Gastrocnemius medialis (tissue), 4 donors: ENCODE data around the gene SLC12A4. TPM values are rescaled to one million over a fixed set of nuclear protein-coding genes. Genes with fewer than 3 reads are reported as not detected.

ENCODE experiments used
- ATAC-seq, 2 donors: fragments of 150-250 bp; one replicate each; pipeline ENCODE4 v1.9.1; 2016
- DNase-seq, 2 donors: peaks; one replicate each; pipeline ENCODE4 v3.0.0-alpha.2; 2019
- H3K27ac ChIP-seq, 4 donors: fragments of 200-600 bp; sonication (generic); 1 replicate in 1 of 4; 2 replicates in 3 of 4; pipeline ENCODE4 v1.5.1; 2016 to 2018; ENCODE audit warnings: mild to moderate bottlenecking in 2 of 4, moderate library complexity in 1 of 4
- H3K27me3 ChIP-seq, 3 donors: fragments of 200-600 bp; sonication (generic) in 2 of 3; 1 replicate in 1 of 3; 2 replicates in 2 of 3; pipeline versions ENCODE4 v1.5.1 to v1.6.0; 2016 to 2019; ENCODE audit warnings: mild to moderate bottlenecking in 1 of 3, moderate library complexity in 1 of 3
- H3K36me3 ChIP-seq, 2 donors: fragments of 200-600 bp; sonication (generic) in 1 of 2; one replicate each; pipeline ENCODE4 v1.5.1; 2017 to 2018
- H3K4me1 ChIP-seq, 2 donors: fragments of 200-600 bp; sonication (generic) in 1 of 2; one replicate each; pipeline ENCODE4 v1.5.1; 2016 to 2017; ENCODE audit warnings: mild to moderate bottlenecking in 2 of 2
- H3K4me3 ChIP-seq, 4 donors: fragments of 200-600 bp; sonication (generic) in 3 of 4; 1 replicate in 1 of 4; 2 replicates in 3 of 4; pipeline ENCODE4 v1.5.1; 2016 to 2019; ENCODE audit warnings: mild to moderate bottlenecking in 2 of 4
- H3K9me3 ChIP-seq, 3 donors: fragments of 200-600 bp; sonication (generic) in 2 of 3; 1 replicate in 1 of 3; 2 replicates in 2 of 3; pipeline ENCODE4 v1.5.1; 2016 to 2019
- POLR2A ChIP-seq, 2 donors: fragments of 450-650 bp; IDR thresholded peaks; one replicate each; pipeline ENCODE4 v1.6.1; 2017; ENCODE audit warnings: antibody characterized with exemption in 2 of 2, mild to moderate bottlenecking in 2 of 2, moderate library complexity in 2 of 2
- in situ Hi-C, 4 donors: fragments of 200-750 bp; cut with MboI; loops; one replicate each; pipeline versions ENCODE4 v1.15.0 to v1.8.0; 2017; ENCODE audit warnings: low sequenced_read_pairs in 4 of 4
- intact Hi-C: fragments of 100-400 bp; cut with DNase I; formaldehyde crosslinking; loops from one replicate; pipeline ENCODE4 v1.15.1; 2023; ENCODE audit warnings: low total_unique reads
- total RNA-seq, 4 donors: library from RNA; depleted of rRNA; stranded (reverse); fragments of >200 nt; gene quantifications; one replicate each; pipeline versions ENCODE4 v1.1.0 to v1.2.3, GENCODE V29; 2016
- TF ChIP-seq, protein P1 (sequence below), 5 experiments: fragments of 450-650 bp in 3 of 5; fragments of 200-600 bp in 2 of 5; sonication (generic) in 2 of 5; IDR thresholded peaks in 4 of 5; conservative IDR thresholded peaks in 1 of 5; 1 replicate in 4 of 5; 2 replicates in 1 of 5; pipeline ENCODE4 v1.5.1; 2016 to 2019; ENCODE audit warnings: antibody characterized with exemption in 5 of 5, mild to moderate bottlenecking in 3 of 5, moderate library complexity in 3 of 5

Gene SLC12A4
- total RNA-seq, 4 donors from 2014 or later = 10.4 to 30.8 (median 15.8) TPM

DNA sequence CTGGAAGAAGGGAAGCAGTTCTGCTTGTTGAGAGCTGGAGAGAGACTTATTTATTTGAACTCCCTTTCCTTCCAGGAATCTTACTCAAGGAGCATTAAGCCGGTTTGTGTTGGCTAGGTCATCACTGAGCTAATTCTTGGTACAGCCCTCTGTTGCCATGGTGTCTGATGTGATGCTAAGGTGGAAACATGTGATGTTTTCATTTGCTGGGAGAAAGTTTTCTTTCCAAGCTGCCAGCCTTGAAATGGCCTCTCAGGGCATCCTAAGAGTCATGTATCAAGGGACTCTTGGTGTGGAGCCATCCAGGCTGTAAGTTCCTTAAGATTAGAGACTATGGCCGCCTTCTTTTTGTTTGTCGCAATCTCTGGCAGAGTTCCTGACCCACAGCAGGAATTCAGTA, 71.2 kb downstream of the SLC12A4 start:
- no peak for TF ChIP-seq POLR2A (IDR thresholded peaks at IDR 0.05)
- TF ChIP-seq, protein P1, sequence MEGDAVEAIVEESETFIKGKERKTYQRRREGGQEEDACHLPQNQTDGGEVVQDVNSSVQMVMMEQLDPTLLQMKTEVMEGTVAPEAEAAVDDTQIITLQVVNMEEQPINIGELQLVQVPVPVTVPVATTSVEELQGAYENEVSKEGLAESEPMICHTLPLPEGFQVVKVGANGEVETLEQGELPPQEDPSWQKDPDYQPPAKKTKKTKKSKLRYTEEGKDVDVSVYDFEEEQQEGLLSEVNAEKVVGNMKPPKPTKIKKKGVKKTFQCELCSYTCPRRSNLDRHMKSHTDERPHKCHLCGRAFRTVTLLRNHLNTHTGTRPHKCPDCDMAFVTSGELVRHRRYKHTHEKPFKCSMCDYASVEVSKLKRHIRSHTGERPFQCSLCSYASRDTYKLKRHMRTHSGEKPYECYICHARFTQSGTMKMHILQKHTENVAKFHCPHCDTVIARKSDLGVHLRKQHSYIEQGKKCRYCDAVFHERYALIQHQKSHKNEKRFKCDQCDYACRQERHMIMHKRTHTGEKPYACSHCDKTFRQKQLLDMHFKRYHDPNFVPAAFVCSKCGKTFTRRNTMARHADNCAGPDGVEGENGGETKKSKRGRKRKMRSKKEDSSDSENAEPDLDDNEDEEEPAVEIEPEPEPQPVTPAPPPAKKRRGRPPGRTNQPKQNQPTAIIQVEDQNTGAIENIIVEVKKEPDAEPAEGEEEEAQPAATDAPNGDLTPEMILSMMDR (IDR thresholded peaks at IDR 0.05 in 4 of 5, conservative IDR thresholded peaks at IDR 0.05 in 1 of 5) = no peak
- intact Hi-C loops = no loop called here
- H3K27ac ChIP-seq = peak overlapping the region; percentile 70 to 100 (median 94)
- no peaks in the 10 kb centered on the region for H3K27me3 ChIP-seq
- in situ Hi-C loops = no loop called here
- H3K4me3 ChIP-seq = no peak overlapping the region
- no peaks in the 10 kb centered on the region for H3K9me3 ChIP-seq
- ATAC-seq = no peak
- peaks cover 50 to 59% of the 10 kb centered on the region in 2 donors for H3K4me1 ChIP-seq
- no peak for DNase-seq
- H3K36me3 ChIP-seq = no peaks in the 10 kb centered on the region

DNA sequence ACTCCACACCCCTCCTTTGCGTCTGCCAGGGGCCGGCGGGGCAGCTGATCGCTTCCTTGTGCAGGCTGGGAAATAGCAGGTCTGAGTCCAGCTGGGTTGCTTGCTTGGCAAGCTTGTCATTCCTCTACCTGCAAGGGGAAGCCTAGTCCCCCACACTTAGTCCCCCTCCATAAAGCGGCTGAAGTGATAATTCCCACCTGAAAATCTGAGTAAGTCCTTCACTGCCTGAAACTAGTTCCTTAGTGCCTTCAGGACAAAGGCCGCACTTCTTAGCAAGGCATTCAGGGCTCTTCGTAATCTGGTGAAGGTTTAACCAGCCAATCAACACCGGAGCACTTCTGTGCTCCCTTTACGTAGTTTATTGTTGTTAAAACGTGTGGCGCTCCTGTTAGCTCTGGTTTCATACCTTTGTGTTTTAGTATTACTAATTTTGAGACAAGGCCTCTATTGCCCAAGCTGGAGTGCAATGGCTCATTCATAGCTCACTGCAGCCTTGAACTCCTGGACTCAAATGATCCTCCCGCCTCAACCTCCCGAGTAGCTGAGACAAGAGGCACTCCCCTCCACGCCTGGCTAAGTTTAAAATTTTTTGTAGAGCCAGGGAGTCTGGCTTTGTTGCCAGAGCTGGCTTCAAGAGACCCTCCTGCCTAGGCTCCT, 74.6 kb downstream of the SLC12A4 start:
- DNase-seq = peak in 1 of 2 donors; percentile 72
- no peaks in the 10 kb centered on the region for H3K9me3 ChIP-seq
- in situ Hi-C loops (no loop called here), intact Hi-C loops (loop anchor here (1.0 kb wide), 2 partner anchors 23 to 93 kb away; no protein-coding TSS in a partner anchor)
- H3K27ac ChIP-seq = peak overlapping the region; percentile 90 to 100 (median 96)
- peak in 1 of 2 donors; percentile 5 for ATAC-seq
- no peaks in the 10 kb centered on the region for H3K27me3 ChIP-seq
- peaks cover 44 to 57% of the 10 kb centered on the region in 2 donors for H3K4me1 ChIP-seq
- peak overlapping the region; percentile 87 to 99 (median 91) for H3K4me3 ChIP-seq
- no peaks in the 10 kb centered on the region for H3K36me3 ChIP-seq
- TF ChIP-seq, protein P1 (IDR thresholded peaks at IDR 0.05 in 4 of 5, conservative IDR thresholded peaks at IDR 0.05 in 1 of 5) = no peak
- TF ChIP-seq POLR2A (IDR thresholded peaks at IDR 0.05) = no peak

Other genes with a start within 250 kb of the SLC12A4 start
- 10 to 100 TPM in 3 of 4 donors, 1 to 10 TPM in 1; 8.9 to 15.4 (median 11.6) TPM for gene GFOD2, start 249.3 kb downstream of the SLC12A4 start, total RNA-seq
- 10 to 100 TPM; 12.6 to 46.6 (median 14.8) TPM for gene RANBP10, start 162.1 kb downstream of the SLC12A4 start, total RNA-seq
- gene TSNAXIP1, start 161.7 kb downstream of the SLC12A4 start, total RNA-seq = 10 to 100 TPM in 1 of 4 donors, under 1 TPM in 2, not detected in 1; 0.27 to 11.0 (median 0.56) TPM
- gene THAP11, start 126.3 kb downstream of the SLC12A4 start, total RNA-seq = 100 to 1,000 TPM in 2 of 4 donors, 10 to 100 TPM in 2; 61.9 to 120 (median 102) TPM
- gene NUTF2, start 121.7 kb downstream of the SLC12A4 start, total RNA-seq = 100 to 1,000 TPM in 3 of 4 donors, 10 to 100 TPM in 1; 60.1 to 210 (median 114) TPM
- gene CENPT, start 120.9 kb downstream of the SLC12A4 start, total RNA-seq = 10 to 100 TPM; 14.9 to 41.2 (median 20.0) TPM
- 10 to 100 TPM; 27.5 to 58.9 (median 48.5) TPM for gene EDC4, start 95.6 kb downstream of the SLC12A4 start, total RNA-seq
- gene NRN1L, start 83.8 kb downstream of the SLC12A4 start, total RNA-seq = 1 to 10 TPM in 2 of 4 donors, under 1 TPM in 1, not detected in 1; 0.87 to 2.8 (median 1.1) TPM
- gene PSKH1, start 75.4 kb downstream of the SLC12A4 start, total RNA-seq = 10 to 100 TPM in 1 of 4 donors, 1 to 10 TPM in 3; 4.1 to 12.7 (median 6.9) TPM
- gene CTRL, start 36.8 kb downstream of the SLC12A4 start, total RNA-seq = under 1 TPM in 1 of 4 donors, not detected in 3; 0.27 TPM
- gene PSMB10, start 31.8 kb downstream of the SLC12A4 start, total RNA-seq = 10 to 100 TPM; 18.3 to 41.4 (median 23.9) TPM
- 10 to 100 TPM in 1 of 4 donors, 1 to 10 TPM in 3; 2.5 to 18.7 (median 3.5) TPM for gene LCAT, start 24.5 kb downstream of the SLC12A4 start, total RNA-seq
- gene DPEP3, start 11.9 kb upstream of the SLC12A4 start, total RNA-seq = not detected
- gene DPEP2, start 30.8 kb upstream of the SLC12A4 start, total RNA-seq = under 1 TPM in 2 of 4 donors, not detected in 2; 0.26 to 0.38 TPM
- gene DPEP2NB, start 47.3 kb upstream of the SLC12A4 start, total RNA-seq = not detected
- 10 to 100 TPM in 2 of 4 donors, 1 to 10 TPM in 2; 6.2 to 16.1 (median 10.4) TPM for gene DDX28, start 54.6 kb upstream of the SLC12A4 start, total RNA-seq
- gene DUS2, start 54.6 kb upstream of the SLC12A4 start, total RNA-seq = 1 to 10 TPM; 4.5 to 9.6 (median 7.1) TPM
- gene NFATC3, start 116.7 kb upstream of the SLC12A4 start, total RNA-seq = 10 to 100 TPM; 47.9 to 72.7 (median 70.7) TPM